Airway epithelial cell (primary cell): ENCODE results near the gene NAP1L1. TPM values are rescaled to one million over a fixed set of nuclear protein-coding genes. Genes with fewer than 3 reads are reported as not detected.

ENCODE experiments used
- total RNA-seq: library from RNA; depleted of rRNA; stranded (reverse); fragments of >200 nt; gene quantifications from 2 replicates; pipeline ENCODE4 v1.2.3, GENCODE V29; 2015

Gene NAP1L1
- 317 and 357 TPM in 2 replicates for total RNA-seq

GRCh38 chr12:76083904-76084862 is at the start of gene NAP1L1:
TSS of gene NAP1L1 (minus strand) at chr12:76084685. CDS start at chr12:76074219, 10,466 bp downstream.

GRCh38 chr12:76031414-76032042 is 53.0 kb downstream of the NAP1L1 start, which contains the start of gene PHLDA1:
TSS of gene PHLDA1 (minus strand) at chr12:76031776.

Other genes with a start within 250 kb of the NAP1L1 start
- 49.5 and 50.5 TPM in 2 replicates for gene PHLDA1, start 52.9 kb downstream of the NAP1L1 start, total RNA-seq